Fibroblast of villous mesenchyme (primary cell): Measurements from ENCODE around the gene EPHB3. TPM values are rescaled to one million over a fixed set of nuclear protein-coding genes. Genes with fewer than 3 reads are reported as not detected.

Experiments
- DNase-seq: peaks from one replicate; pipeline ENCODE4 v3.0.0-alpha.2; 2010; ENCODE audit warnings: low read depth
- H3K4me3 ChIP-seq: 2 replicates; pipeline ENCODE4 v1.5.1; 2011; ENCODE audit warnings: low read depth, mild to moderate bottlenecking, low read length
- total RNA-seq: library from RNA; depleted of rRNA; stranded (reverse); fragments of >200 nt; gene quantifications from 2 replicates; pipeline ENCODE4 v1.2.3, GENCODE V29; 2012
- TF ChIP-seq, protein P1 (sequence below): IDR thresholded peaks from 2 replicates; pipeline ENCODE4 v1.5.1; 2012; ENCODE audit warnings: low read depth, mild to moderate bottlenecking, low read length; ENCODE audit not compliant: insufficient read depth

The EPHB3 gene
- 2.2 and 3.5 TPM in 2 replicates for total RNA-seq

DNA sequence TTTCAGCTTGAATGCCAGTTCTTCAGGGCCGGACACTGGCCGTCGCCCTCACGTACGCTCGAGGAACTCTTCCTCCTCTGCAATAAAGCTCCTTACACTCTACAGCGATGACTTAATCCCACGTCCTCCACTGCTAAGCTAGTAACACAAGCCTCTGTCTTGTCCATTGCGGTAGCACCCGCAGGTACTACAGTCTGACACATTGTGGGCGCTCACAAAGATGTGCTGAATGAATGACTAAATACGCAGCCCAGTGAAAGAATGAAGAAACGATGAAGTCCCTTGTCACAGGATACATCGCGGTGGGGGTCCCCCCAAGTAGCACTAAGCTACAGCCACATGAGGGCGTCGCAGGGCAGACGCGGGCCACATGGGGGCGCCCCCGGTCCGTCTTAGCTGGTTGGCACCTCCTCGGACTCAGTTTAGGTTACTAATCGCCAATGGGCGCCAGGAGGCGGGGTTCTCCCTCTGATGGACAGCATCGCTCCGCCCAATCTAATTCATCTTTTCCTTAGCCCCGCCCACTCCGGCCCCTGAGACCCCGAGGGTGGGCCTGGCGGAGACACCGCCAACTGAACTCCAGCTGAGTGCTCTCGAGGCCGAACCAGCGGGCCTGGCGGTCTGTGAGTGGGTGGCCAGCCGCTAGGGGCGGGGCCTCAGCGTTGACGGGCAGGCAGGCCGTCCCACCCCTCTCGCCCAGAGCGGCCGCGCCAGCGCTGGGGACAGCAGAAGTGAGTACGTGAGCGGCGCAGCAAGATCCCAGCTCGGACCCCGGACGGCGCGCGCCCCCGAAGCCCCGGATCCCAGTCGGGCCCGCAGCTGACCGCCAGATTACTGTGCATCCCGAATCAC lies at the start of gene EPHB3:
Gene EPHB3, plus strand, starts transcription at position 725 of the 852 bp plus-strand sequence. CDS start 451 bp downstream, outside the sequence.
- H3K4me3 ChIP-seq = peak within 1 kb of the TSS; percentile 62
- DNase-seq = peak; percentile 99
- TF ChIP-seq, protein P1, sequence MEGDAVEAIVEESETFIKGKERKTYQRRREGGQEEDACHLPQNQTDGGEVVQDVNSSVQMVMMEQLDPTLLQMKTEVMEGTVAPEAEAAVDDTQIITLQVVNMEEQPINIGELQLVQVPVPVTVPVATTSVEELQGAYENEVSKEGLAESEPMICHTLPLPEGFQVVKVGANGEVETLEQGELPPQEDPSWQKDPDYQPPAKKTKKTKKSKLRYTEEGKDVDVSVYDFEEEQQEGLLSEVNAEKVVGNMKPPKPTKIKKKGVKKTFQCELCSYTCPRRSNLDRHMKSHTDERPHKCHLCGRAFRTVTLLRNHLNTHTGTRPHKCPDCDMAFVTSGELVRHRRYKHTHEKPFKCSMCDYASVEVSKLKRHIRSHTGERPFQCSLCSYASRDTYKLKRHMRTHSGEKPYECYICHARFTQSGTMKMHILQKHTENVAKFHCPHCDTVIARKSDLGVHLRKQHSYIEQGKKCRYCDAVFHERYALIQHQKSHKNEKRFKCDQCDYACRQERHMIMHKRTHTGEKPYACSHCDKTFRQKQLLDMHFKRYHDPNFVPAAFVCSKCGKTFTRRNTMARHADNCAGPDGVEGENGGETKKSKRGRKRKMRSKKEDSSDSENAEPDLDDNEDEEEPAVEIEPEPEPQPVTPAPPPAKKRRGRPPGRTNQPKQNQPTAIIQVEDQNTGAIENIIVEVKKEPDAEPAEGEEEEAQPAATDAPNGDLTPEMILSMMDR = peak; percentile 99

DNA sequence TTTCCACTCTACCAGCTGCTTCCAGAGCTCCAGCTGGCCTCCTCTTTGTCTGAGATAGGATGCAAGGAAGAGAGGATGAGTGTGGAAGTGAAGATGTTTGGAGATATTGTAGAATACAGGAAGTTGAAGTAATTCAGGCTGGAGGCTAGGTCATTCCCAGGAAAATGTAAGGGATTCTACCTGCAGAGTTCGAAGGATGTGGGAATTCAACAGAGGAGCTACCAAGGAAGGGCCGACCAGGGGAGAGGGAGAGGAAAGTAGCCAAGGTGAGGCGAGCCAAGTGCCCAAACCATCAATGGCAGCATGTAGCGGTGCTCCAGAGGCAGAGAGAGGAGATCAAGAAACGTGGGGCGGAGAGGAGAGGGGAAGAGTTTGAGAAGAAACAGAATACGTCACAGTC lies 49.0 kb upstream of the EPHB3 start:
- no peak overlapping the region for H3K4me3 ChIP-seq
- DNase-seq = no peak
- TF ChIP-seq, protein P1 = no peak

DNA sequence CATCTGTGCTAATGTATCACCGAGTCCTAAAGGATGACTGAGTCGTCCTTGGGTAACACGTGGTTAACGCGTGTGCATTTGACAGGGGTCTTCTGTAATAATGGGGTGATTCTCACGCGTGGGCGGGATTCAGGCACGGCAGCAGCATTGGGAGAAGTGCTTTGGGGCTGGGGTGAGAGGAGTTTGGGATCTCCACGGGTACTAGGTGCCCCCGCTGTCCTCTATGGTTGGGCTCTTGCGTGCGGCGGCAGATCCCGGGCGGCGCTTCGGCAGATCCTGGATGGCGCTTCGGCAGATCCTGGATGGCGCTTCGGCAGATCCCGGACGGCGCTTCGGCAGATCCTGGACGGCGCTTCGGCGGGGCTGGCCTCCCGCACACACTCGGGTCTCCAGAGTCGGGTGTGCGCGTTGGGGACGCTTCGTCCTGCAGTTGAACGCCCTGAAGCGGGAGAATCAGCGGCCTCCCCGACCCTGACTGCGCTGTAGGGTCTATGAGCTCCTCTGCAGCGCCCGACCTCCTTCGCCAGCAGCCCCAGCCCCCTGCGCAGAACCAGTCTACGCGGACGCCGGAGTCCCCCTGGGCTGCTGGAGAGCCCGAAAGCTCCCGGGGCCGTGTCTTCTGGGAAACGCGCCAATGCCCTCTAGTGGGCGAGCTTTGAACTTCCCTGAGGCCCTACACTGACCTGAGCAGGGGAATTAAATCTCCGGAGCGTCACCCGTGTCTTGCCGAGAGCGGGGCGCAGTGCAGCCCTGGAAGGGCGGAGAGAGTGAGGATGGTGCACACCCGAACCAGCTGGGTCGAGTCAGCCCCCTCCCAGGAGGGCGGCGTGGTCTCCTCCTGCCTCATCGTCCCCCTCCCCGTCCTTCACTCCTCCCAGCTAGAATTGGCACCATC lies 48.1 kb upstream of the EPHB3 start:
- peak; percentile 76 for DNase-seq
- TF ChIP-seq, protein P1 = peak; percentile 79
- peak overlapping the region; percentile 46 for H3K4me3 ChIP-seq

DNA sequence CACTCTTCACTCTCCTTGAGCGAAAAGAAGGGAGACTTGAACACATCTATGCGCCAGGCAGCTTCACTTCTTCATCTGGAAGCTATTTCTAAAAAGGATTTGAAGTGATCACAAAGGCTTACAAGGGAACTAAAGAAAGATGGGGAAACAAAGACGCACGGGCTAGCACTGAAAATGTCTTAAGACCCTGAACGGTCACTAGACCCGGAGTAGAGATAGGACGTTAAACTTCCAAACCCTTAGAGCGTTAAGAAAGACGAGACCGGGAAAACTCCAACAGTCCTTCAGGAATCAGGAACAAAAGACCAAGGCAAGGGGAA lies 47.5 kb upstream of the EPHB3 start:
- H3K4me3 ChIP-seq = no peak overlapping the region
- TF ChIP-seq, protein P1 = no peak
- no peak for DNase-seq

DNA sequence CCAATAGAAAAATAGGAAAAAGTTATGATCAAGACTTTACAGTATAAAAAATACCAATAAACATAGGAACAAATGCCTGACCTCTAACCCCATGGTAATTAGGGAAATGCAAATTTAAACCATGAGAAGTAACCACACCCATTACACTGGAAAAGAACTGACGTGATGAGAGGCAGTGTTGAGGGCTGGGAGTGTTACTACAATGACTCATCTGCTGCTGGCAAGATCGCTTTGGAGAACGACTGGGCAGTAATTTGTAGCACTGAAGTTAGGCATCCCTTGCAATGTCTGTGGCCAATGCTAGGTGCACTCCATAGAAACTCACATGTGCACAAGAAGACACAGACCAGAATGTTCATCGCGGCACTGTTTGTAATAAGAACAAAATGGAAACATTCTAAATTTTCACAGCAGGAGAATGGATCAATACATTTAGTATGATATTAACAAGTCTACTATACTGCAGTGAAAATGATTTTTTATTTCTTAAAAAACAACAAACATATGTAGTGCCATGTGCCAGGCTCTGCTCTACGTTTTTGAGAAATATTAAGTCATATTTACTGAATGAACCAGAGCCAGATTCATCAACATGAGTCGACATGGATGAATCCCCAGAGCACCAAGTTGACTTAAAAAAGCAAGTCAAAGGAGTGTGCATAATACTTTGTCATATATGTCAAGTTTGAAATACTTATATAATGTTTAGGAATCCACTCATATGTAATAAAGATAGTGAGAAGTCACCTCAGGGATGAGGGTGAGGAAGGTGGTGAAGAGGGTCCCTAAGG lies 37.6 kb upstream of the EPHB3 start:
- no peak overlapping the region for H3K4me3 ChIP-seq
- peak; percentile 46 for DNase-seq
- TF ChIP-seq, protein P1 = no peak

DNA sequence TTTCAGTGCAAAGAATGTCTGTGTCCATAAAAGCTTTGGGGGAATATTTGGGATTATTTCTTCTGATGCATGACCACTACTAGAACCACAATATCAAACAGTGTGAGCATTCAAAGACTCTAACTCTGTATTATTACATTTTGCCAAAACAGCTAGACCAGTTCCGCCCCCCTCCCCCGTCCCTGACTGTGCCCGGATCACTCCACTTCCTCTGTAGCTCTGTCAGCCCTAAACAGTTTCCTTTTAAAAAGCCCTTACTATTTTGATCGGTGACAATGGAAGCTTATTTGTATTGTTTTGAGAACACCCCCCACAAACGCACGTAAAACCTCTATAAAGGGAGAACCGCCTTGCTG lies 36.6 kb upstream of the EPHB3 start:
- peak overlapping the region; percentile 33 for H3K4me3 ChIP-seq
- DNase-seq = no peak
- TF ChIP-seq, protein P1 = no peak
